ENCODE measurements around the gene NUDT14. TPM values are rescaled to one million over a fixed set of nuclear protein-coding genes. Genes with fewer than 3 reads are reported as not detected.

The NUDT14 gene
- total and polyA plus RNA-seq, 2 of the 8 experiments (the other 6 are each of a cell fraction or from before 2014, with no cell fraction given), result 25.5 to 33.3 TPM

DNA sequence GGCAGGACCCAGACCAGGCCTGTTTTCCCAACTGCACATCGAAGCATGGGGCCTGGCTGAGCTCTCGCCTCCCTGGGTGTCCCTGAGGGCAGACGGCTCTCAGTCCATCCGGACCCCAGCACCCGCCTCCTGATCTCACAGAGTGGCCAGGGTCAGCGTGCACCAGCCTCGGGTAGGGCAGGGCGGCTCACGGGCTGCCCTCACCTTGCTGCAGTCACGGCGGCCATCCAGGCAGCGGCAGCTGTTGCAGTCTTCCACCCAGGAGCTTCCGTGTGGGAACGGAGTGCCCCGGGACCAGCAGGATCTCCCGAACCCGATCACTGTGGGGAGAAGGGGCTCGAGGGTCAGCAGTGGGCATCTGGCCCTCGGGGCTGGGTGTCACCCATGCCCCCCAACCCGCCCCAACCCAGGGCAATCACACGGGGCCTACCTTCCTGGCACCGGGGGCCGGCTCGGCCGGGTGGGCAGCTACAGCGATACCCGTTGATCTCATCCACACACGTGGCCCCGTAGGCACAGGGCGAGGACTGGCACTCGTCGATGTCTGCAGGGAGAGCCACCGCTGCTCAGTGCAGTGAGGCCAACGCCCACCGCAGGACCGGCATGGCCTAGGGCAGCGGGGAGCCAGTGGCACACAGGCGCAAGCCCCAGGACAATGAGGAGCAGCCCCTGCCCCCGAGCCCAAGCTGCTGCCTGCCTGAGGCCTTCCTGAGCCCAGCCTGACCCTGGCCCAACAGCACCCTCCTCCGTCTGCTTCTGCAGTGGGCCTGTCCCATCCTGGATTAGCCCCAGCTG lies 34.7 kb downstream of the NUDT14 start:
- no peak overlapping the region for H2BK15ac ChIP-seq (ENCODE audit: low read length)
- H3K4me1 ChIP-seq (replicated peaks in 1 of 4; ENCODE audit: control insufficient read depth in 3 of 4, insufficient read depth in 4 of 4, low read length in 3 of 4), result peaks cover 0 to 2% (median 0%) of the 10 kb centered on the region in 4 experiments; a peak in 1 of 7 replicates
- H4K8ac ChIP-seq (ENCODE audit: extremely low read depth, insufficient read depth, low read length), result no peak overlapping the region; the same call in 1 of the 2 replicates
- ChIA-PET CTCF (ENCODE audit: partially characterized antibody) (interaction anchor here (0.6 to 2.0 kb wide), 13 partner anchors 8 to 184 kb away, joined by 3 to 8 read pairs (median 4); partner anchors contain the start of gene JAG2), POLR2A (ENCODE audit: partially characterized antibody) (no interaction called here)
- no peak overlapping the region for H2BK5ac ChIP-seq (ENCODE audit: low read depth, low read length)
- FAIRE-seq (no peak), DNase-seq (ENCODE audit: low read depth in 1 of 2, low spot score in 2 of 2) (no peak)
- no peak overlapping the region for H3K4ac ChIP-seq (replicated peaks; ENCODE audit: insufficient read length, low read depth, low read length)
- H3K79me2 ChIP-seq (ENCODE audit: control insufficient read depth in 1 of 2, insufficient read depth in 2 of 2, low read length in 2 of 2), result no peaks in the 10 kb centered on the region
- no peak overlapping the region for H2AFZ ChIP-seq (ENCODE audit: low read length)
- peaks cover 0 to 4% of the 10 kb centered on the region in 2 experiments for H4K20me1 ChIP-seq (replicated peaks in 1 of 2; ENCODE audit: control insufficient read depth in 1 of 2, insufficient read depth in 2 of 2, low read length in 2 of 2)
- no peak overlapping the region for H2BK120ac ChIP-seq (replicated peaks; ENCODE audit: low read depth, low read length)
- H3K23me2 ChIP-seq (ENCODE audit: low read depth, low read length), result no peaks in the 10 kb centered on the region
- no peak overlapping the region for H4K91ac ChIP-seq (replicated peaks; ENCODE audit: insufficient read length, low read length)
- H2BK20ac ChIP-seq (ENCODE audit: low read length), result no peak overlapping the region
- H2AK5ac ChIP-seq (ENCODE audit: low read depth, low read length), result no peak overlapping the region
- H3K23ac ChIP-seq (ENCODE audit: insufficient read length), result no peak overlapping the region
- no peak for TF ChIP-seq KDM5A (IDR thresholded peaks at IDR 0.05; ENCODE audit: low read length)
- TF ChIP-seq RAD21 (IDR thresholded peaks at IDR 0.05 in 1 of 2, conservative IDR thresholded peaks at IDR 0.05 in 1 of 2; ENCODE audit: low read depth in 2 of 2, low read length in 2 of 2), result peak in 1 of 2 experiments; percentile 21; a peak in 1 of 4 replicates
- TF ChIP-seq HDAC6 (IDR thresholded peaks at IDR 0.05; ENCODE audit: low read depth, low read length), result no peak
- no peak overlapping the region for H3K18ac ChIP-seq (ENCODE audit: extremely low read depth, low read length)
- H3K27ac ChIP-seq (ENCODE audit: low read depth, low read length), result no peak overlapping the region
- no peak overlapping the region for H3K56ac ChIP-seq (replicated peaks; ENCODE audit: insufficient read length, low read depth, low read length)
- H2BK12ac ChIP-seq (ENCODE audit: low read depth, low read length), result no peak overlapping the region
- H3K4me2 ChIP-seq (ENCODE audit: insufficient read depth in 1 of 2, low read depth in 2 of 2, low read length in 2 of 2), result no peak overlapping the region
- H3K79me1 ChIP-seq (ENCODE audit: low read depth, low read length), result no peaks in the 10 kb centered on the region
- no peak overlapping the region for H3K9ac ChIP-seq (replicated peaks in 1 of 4; ENCODE audit: extremely low read depth in 1 of 4, low read depth in 3 of 4, low read length in 3 of 4)
- H3K27me3 ChIP-seq (replicated peaks in 1 of 4; ENCODE audit: control insufficient read depth in 3 of 4, extremely low read depth in 1 of 4, insufficient read depth in 3 of 4, low read length in 3 of 4), result no peaks in the 10 kb centered on the region
- H3K9me3 ChIP-seq (ENCODE audit: insufficient read depth in 2 of 2, low read depth in 1 of 2, low read length in 1 of 2), result peaks cover 0 to 7% of the 10 kb centered on the region in 2 experiments; a peak in 1 of 4 replicates
- peaks cover 0 to 4% (median 0%) of the 10 kb centered on the region in 4 experiments; a peak in 1 of 8 replicates for H3K36me3 ChIP-seq (ENCODE audit: control insufficient read depth in 2 of 4, insufficient read depth in 4 of 4, low read length in 3 of 4)
- no peak overlapping the region for H3K14ac ChIP-seq (ENCODE audit: insufficient read length)
- WGBS, 2 experiments (ENCODE audit: extremely low coverage in 1 of 2, insufficient coverage in 1 of 2, insufficient read length in 1 of 2, insufficient replicate concordance in 2 of 2, low coverage in 1 of 2, low lambda C conversion rate in 2 of 2, missing lambda C conversion rate in 1 of 2), result 88% methylated on average over 32 of the region's 40 CpGs; no CpG with 5 or more reads in 1 of the 2 experiments
- no peak overlapping the region for H4K5ac ChIP-seq (ENCODE audit: insufficient read length, low read depth, low read length)
- H3K4me3 ChIP-seq (ENCODE audit: extremely low read depth in 1 of 4, insufficient read depth in 2 of 4, low read depth in 3 of 4, low read length in 4 of 4), result no peak overlapping the region
